Upper lobe of left lung (tissue), 4 donors: Measurements from ENCODE around the gene CD274.

ENCODE experiments used
- POLR2A ChIP-seq, 4 donors: fragments of 450-650 bp; IDR thresholded peaks; one replicate each; pipeline ENCODE4 v1.5.1; 2016 to 2017; ENCODE audit warnings: antibody characterized with exemption in 4 of 4, mild to moderate bottlenecking in 2 of 4
- TF ChIP-seq, protein P1 (sequence below), 6 experiments: fragments of 450-650 bp in 4 of 6; fragments of 200-600 bp in 2 of 6; sonication (generic) in 2 of 6; IDR thresholded peaks; one replicate each; pipeline ENCODE4 v1.5.1; 2016 to 2019; ENCODE audit warnings: antibody characterized with exemption in 6 of 6

DNA sequence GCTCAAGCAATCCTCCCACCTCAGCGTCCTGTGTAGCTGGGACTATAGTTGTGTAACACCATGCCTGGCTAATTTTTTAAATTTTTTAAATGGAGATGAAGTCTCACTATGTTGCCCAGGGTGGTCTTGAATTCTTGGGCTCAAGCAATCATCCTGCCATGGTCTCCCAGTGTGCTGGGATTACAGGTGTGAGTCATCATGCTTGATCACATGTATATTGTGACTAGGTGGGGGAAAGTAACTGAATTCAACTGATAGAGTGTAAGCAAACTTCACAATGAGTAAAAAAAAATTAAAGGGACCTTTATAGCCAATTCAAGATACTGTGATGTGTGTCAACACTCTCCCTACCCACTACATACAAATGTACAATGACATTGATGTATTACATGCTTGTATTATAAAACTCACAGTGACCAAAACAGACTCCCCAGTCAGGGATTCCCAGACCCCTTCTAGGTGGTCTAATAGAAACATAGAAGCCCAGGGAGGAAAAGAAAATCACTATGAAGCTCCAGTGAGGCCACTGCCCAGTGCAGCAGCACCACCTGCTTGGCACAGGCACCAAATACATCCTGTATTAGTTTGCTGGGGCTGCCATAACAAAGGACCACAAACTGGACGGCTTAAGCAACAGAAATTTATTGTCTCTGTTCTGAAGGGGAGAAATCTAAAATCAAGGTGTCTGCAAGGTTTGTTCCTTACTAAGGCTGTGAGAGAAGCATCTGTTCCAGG lies 21.4 kb upstream of the CD274 start:
- TF ChIP-seq, protein P1, sequence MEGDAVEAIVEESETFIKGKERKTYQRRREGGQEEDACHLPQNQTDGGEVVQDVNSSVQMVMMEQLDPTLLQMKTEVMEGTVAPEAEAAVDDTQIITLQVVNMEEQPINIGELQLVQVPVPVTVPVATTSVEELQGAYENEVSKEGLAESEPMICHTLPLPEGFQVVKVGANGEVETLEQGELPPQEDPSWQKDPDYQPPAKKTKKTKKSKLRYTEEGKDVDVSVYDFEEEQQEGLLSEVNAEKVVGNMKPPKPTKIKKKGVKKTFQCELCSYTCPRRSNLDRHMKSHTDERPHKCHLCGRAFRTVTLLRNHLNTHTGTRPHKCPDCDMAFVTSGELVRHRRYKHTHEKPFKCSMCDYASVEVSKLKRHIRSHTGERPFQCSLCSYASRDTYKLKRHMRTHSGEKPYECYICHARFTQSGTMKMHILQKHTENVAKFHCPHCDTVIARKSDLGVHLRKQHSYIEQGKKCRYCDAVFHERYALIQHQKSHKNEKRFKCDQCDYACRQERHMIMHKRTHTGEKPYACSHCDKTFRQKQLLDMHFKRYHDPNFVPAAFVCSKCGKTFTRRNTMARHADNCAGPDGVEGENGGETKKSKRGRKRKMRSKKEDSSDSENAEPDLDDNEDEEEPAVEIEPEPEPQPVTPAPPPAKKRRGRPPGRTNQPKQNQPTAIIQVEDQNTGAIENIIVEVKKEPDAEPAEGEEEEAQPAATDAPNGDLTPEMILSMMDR (IDR thresholded peaks at IDR 0.05), result no peak
- no peak for TF ChIP-seq POLR2A (IDR thresholded peaks at IDR 0.05)
